OCI-LY3 (cell line): ENCODE data around the gene UNC13B.
A peak's percentile ranks its signal among the peaks of the same experiment; 100 is the strongest.

Experiments used
- H2AFZ ChIP-seq: fragments of 200-600, 300-600 bp; shearing (Covaris generic); 2 replicates; pipeline ENCODE4 v1.6.0; 2014; ENCODE audit warnings: antibody characterized with exemption, low read depth, low read length
- H3K27ac ChIP-seq: fragments of 200-600, 300-600 bp; sonication (generic); 2 replicates; pipeline ENCODE4 v1.5.1; 2014; ENCODE audit warnings: mild to moderate bottlenecking, low read length, moderate library complexity, mixed read lengths
- H3K27me3 ChIP-seq: fragments of 200-600, 300-600 bp; sonication (generic); 2 replicates; pipeline ENCODE4 v1.6.1; 2014; ENCODE audit warnings: low read depth, low read length, mixed read lengths
- H3K36me3 ChIP-seq: fragments of 200-600, 300-600 bp; sonication (generic); replicated peaks from 2 replicates; pipeline ENCODE3; 2014; ENCODE audit warnings: low read depth, low read length, mixed read lengths
- H3K4me1 ChIP-seq: fragments of 300-600, 200-600 bp; sonication (generic); 2 replicates; pipeline ENCODE4 v1.6.1; 2014; ENCODE audit warnings: low read length, mixed read lengths
- H3K4me2 ChIP-seq: fragments of 200-600, 300-600 bp; sonication (generic); 2 replicates; pipeline ENCODE4 v1.6.1; 2014; ENCODE audit warnings: low read length, mixed read lengths
- H3K4me3 ChIP-seq: fragments of 300-600, 200-600 bp; sonication (generic); 2 replicates; pipeline ENCODE4 v1.5.1; 2014; ENCODE audit warnings: antibody characterized with exemption, mild to moderate bottlenecking, low read length, moderate library complexity
- H3K79me2 ChIP-seq: fragments of 300-600, 200-600 bp; shearing (Covaris generic); 2 replicates; pipeline ENCODE4 v1.6.1; 2014; ENCODE audit warnings: mild to moderate bottlenecking, low read length, mixed read lengths
- H3K9ac ChIP-seq: fragments of 300-600, 200-600 bp; shearing (Covaris generic); 2 replicates; pipeline ENCODE4 v1.6.0; 2014; ENCODE audit warnings: mild to moderate bottlenecking, low read length, moderate library complexity
- H3K9me3 ChIP-seq: fragments of 200-600, 300-600 bp; shearing (Covaris generic); 2 replicates; pipeline ENCODE4 v1.6.1; 2014; ENCODE audit warnings: low read length, mixed read lengths; ENCODE audit not compliant: insufficient read depth
- H4K20me1 ChIP-seq: fragments of 200-600, 300-600 bp; sonication (generic); 2 replicates; pipeline ENCODE4 v1.6.1; 2016; ENCODE audit warnings: low read length, mixed read lengths; ENCODE audit not compliant: insufficient read depth
- EZH2phosphoT487 ChIP-seq: fragments of 200-600 bp; shearing (Covaris generic); IDR thresholded peaks from 2 replicates; pipeline ENCODE4 v1.6.1; 2018; ENCODE audit warnings: antibody characterized with exemption, mixed run types, low read depth
- TF ChIP-seq, protein P1 (sequence below): fragments of 200-600, 300-600 bp; sonication (generic); IDR thresholded peaks from 2 replicates; pipeline ENCODE4 v1.5.1; 2014; ENCODE audit warnings: antibody characterized with exemption, low read length, low read depth

Gene UNC13B

DNA sequence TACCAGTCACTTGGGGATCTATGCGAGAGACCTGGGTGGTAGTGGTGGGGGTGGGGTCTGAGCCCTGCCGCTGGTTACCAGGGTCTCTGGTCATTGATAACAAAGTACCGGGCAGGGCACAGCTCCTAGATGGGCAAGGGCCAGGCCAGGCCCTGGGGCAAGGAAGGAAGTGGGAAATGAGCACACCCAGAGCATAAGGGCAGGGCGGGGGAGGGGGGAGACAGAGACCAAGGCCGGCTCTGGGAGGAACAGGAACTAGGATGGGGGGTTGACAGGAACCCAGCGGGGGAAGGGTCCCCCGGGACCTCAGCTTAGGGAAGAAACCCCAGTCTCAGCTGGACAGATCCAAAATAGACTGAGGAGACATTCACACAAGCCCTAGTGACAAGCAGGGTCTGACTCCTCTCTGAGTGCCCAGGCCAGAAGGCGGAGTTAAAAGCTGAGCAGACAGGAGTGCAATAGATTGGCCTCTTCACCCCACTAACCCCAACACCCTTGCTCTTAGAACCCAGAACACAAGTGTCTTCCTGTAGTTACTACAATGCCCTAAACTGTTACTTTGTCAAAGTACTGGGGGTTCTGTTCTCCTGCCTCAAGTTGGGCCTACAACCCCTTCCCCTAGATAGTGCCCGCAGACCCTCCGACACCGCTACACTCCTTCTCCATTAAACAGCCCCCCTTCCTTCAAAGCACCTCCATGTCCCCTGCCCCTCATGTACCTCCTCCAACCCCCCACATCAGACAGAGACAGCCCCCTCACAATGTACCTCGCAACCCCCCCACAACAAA lies 46.8 kb upstream of the UNC13B start:
- peaks cover 43% of the 10 kb centered on the region for H3K4me1 ChIP-seq
- H2AFZ ChIP-seq = 0 out of 2 replicates have a peak overlapping the region, but pooled peaks have one; percentile 25
- peak overlapping the region; percentile 98 for H3K4me2 ChIP-seq
- H3K27ac ChIP-seq = peak overlapping the region; percentile 85
- H3K9me3 ChIP-seq = no peaks in the 10 kb centered on the region
- H3K79me2 ChIP-seq = peaks cover 17% of the 10 kb centered on the region
- H3K4me3 ChIP-seq = peak overlapping the region; percentile 99
- peak overlapping the region; percentile 91 for H3K9ac ChIP-seq
- 0 out of 2 replicates have a peak, but pooled peaks cover 5% of the 10 kb centered on the region for H4K20me1 ChIP-seq
- no peaks in the 10 kb centered on the region for H3K36me3 ChIP-seq
- TF ChIP-seq EZH2phosphoT487 = no peak
- no peaks in the 10 kb centered on the region for H3K27me3 ChIP-seq

DNA sequence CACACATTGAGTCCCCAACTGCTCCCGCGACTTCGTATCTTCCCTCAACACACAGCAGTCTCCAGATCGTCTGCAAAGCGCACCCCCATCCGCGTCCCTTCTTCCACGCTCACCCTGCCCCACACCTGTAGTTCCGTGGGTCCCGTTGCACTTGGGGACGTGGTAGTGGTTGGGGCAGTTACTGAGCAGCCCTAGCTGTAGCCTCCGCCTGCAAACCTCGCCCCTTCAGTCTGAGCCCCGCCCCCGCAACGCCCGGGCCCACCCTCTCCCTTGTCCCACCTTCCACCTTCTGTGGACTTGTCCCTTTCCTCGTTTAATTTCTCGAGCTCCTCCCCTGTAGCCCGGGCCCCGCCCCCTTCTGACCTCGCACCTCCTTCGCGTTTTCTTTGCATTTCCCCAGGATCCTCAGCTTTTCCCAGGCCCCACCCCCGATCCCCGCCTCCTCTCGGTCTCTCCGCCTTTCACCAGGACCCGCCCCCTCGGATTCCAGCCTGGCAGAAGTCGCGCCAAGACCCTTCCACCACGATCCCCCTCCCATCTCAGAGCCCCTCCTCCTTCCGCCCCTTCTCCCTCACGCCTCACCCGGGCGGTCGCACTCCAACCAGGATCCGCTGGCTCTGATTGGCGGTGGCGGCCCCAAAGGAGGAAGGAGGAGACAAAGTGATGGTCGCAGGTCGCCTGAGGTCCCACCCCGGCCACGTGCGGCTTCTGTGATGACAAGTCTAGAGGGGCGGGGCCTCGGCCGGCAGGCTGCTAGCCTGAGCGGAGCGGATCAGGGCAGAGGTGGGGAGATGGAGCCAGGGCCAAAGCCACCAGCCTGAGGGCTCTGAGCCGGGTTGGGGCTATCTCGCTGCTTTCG lies 45.9 kb upstream of the UNC13B start, which contains the start of gene ATOSB:
ATOSB (minus strand) TSS at position 183 of the 859 bp plus-strand sequence. CDS start 7,588 bp downstream, outside the sequence.
- no peak for TF ChIP-seq EZH2phosphoT487
- TF ChIP-seq, protein P1, sequence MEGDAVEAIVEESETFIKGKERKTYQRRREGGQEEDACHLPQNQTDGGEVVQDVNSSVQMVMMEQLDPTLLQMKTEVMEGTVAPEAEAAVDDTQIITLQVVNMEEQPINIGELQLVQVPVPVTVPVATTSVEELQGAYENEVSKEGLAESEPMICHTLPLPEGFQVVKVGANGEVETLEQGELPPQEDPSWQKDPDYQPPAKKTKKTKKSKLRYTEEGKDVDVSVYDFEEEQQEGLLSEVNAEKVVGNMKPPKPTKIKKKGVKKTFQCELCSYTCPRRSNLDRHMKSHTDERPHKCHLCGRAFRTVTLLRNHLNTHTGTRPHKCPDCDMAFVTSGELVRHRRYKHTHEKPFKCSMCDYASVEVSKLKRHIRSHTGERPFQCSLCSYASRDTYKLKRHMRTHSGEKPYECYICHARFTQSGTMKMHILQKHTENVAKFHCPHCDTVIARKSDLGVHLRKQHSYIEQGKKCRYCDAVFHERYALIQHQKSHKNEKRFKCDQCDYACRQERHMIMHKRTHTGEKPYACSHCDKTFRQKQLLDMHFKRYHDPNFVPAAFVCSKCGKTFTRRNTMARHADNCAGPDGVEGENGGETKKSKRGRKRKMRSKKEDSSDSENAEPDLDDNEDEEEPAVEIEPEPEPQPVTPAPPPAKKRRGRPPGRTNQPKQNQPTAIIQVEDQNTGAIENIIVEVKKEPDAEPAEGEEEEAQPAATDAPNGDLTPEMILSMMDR = no peak
- Histone ChIP-seq H3K9ac (peak within 1 kb of the TSS; percentile 91), H2AFZ (peak within 1 kb of the TSS; percentile 74), H3K4me2 (peak within 1 kb of the TSS; percentile 98), H3K4me3 (peak within 1 kb of the TSS; percentile 99), H3K9me3 (no peaks in the 10 kb centered on the region), H3K27me3 (no peaks in the 10 kb centered on the region), H4K20me1 (no peaks in the 10 kb centered on the region), H3K36me3 (no peaks in the 10 kb centered on the region), H3K27ac (peak within 1 kb of the TSS; percentile 85), H3K79me2 (peaks cover 17% of the 10 kb centered on the region), H3K4me1 (peaks cover 36% of the 10 kb centered on the region)

DNA sequence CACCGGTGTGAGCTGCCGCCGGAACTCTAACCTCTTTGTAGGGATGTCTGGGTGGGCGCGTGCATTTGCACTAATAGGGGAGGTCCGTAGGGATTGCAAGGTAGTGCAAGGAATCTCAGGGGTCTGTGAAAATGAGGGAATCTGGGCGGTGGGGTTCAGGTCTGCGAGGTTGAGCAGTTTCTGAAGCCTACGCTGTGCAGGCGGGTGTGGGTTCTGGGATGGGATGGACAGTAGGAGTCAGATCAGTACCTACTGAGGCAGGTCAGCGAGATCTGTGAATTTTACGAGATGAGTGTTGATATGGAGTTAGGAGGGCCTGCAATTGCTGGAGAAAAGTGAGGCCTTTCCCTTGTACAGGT lies 45.3 kb upstream of the UNC13B start:
- peak overlapping the region; percentile 99 for H3K4me3 ChIP-seq
- peak overlapping the region; percentile 98 for H3K4me2 ChIP-seq
- no peaks in the 10 kb centered on the region for H4K20me1 ChIP-seq
- H3K79me2 ChIP-seq = peaks cover 17% of the 10 kb centered on the region
- H3K27me3 ChIP-seq = no peaks in the 10 kb centered on the region
- no peak for TF ChIP-seq EZH2phosphoT487
- TF ChIP-seq, protein P1 = no peak
- peak overlapping the region; percentile 85 for H3K27ac ChIP-seq
- H2AFZ ChIP-seq = no peak overlapping the region
- H3K4me1 ChIP-seq = peaks cover 35% of the 10 kb centered on the region
- H3K36me3 ChIP-seq = no peaks in the 10 kb centered on the region
- H3K9me3 ChIP-seq = no peaks in the 10 kb centered on the region
- peak overlapping the region; percentile 91; the same call in 1 of the 2 replicates for H3K9ac ChIP-seq

DNA sequence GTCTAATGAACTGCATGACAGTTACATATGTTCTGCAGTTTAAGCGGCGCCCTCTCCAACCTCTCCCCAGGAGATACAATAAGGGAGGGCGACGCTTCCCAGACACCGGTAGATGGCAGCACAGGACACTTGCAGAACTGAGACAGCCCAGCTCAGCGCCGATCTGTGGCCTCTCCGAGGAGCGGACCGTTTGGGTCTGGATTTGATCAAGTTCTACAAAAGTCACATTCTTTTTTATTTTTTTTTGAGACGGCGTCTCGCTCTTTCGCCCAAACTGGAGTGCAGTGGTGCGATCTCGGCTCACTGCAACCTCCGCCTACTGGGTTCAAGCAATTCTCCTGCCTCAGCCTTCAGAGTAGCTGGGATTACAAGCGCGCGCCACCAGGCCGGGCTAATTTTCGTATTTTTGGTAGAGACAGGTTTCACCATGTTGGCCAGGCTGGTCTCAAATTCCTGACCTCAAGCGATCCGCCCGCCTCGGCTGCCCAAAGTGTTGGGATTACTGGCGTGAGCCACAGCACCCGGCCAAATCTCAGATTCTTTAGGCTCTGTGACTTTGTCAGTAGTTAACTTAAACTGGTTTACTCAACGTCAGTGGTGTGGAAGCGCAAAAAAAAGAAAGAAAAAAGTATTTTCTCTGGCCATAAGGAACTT lies 44.8 kb upstream of the UNC13B start:
- H3K4me2 ChIP-seq = peak overlapping the region; percentile 98
- H3K9me3 ChIP-seq = no peaks in the 10 kb centered on the region
- H3K4me3 ChIP-seq = peak overlapping the region; percentile 99
- peak overlapping the region; percentile 91; the same call in 1 of the 2 replicates for H3K9ac ChIP-seq
- H3K27me3 ChIP-seq = no peaks in the 10 kb centered on the region
- H3K36me3 ChIP-seq = no peaks in the 10 kb centered on the region
- TF ChIP-seq EZH2phosphoT487 = no peak
- TF ChIP-seq, protein P1 = peak; percentile 94
- no peaks in the 10 kb centered on the region for H4K20me1 ChIP-seq
- peaks cover 31% of the 10 kb centered on the region for H3K4me1 ChIP-seq
- peaks cover 17% of the 10 kb centered on the region for H3K79me2 ChIP-seq
- peak overlapping the region; percentile 85 for H3K27ac ChIP-seq
- no peak overlapping the region for H2AFZ ChIP-seq
